Adipocyte (in vitro differentiated cells): ENCODE results near the gene MIER1.
"Not testable (repeated sequence)": the region's sequence is repeated elsewhere in the genome, so short reads cannot be mapped to it uniquely, and the experiment has no call there.

Experiments
- DNase-seq: peaks from one replicate; pipeline ENCODE4 v3.0.0-alpha.2; 2015; ENCODE audit warnings: low read depth
- H3K27me3 ChIP-seq: replicated peaks from 2 replicates; pipeline ENCODE4 v1.7.0; 2013; ENCODE audit warnings: mild to moderate bottlenecking, low read length, moderate library complexity; ENCODE audit not compliant: control insufficient read depth, insufficient read depth
- H3K36me3 ChIP-seq: 2 replicates; pipeline ENCODE4 v1.7.0; 2013; ENCODE audit warnings: low read length, mild to moderate bottlenecking, moderate library complexity; ENCODE audit not compliant: control insufficient read depth, insufficient read depth, severe bottlenecking
- H3K4me1 ChIP-seq: 2 replicates; pipeline ENCODE4 v1.7.0; 2013; ENCODE audit warnings: mild to moderate bottlenecking, low read length, moderate library complexity; ENCODE audit not compliant: control insufficient read depth, insufficient read depth
- H3K4me3 ChIP-seq: 2 replicates; pipeline ENCODE4 v1.7.0; 2013; ENCODE audit warnings: mild to moderate bottlenecking, low read length, moderate library complexity
- H3K9ac ChIP-seq: 2 replicates; pipeline ENCODE4 v1.7.0; 2013; ENCODE audit warnings: mild to moderate bottlenecking, low read length, moderate library complexity
- H3K9me3 ChIP-seq: 2 replicates; pipeline ENCODE4 v1.7.0; 2013; ENCODE audit warnings: mild to moderate bottlenecking, low read length, moderate library complexity; ENCODE audit not compliant: control insufficient read depth

MIER1 gene

DNA sequence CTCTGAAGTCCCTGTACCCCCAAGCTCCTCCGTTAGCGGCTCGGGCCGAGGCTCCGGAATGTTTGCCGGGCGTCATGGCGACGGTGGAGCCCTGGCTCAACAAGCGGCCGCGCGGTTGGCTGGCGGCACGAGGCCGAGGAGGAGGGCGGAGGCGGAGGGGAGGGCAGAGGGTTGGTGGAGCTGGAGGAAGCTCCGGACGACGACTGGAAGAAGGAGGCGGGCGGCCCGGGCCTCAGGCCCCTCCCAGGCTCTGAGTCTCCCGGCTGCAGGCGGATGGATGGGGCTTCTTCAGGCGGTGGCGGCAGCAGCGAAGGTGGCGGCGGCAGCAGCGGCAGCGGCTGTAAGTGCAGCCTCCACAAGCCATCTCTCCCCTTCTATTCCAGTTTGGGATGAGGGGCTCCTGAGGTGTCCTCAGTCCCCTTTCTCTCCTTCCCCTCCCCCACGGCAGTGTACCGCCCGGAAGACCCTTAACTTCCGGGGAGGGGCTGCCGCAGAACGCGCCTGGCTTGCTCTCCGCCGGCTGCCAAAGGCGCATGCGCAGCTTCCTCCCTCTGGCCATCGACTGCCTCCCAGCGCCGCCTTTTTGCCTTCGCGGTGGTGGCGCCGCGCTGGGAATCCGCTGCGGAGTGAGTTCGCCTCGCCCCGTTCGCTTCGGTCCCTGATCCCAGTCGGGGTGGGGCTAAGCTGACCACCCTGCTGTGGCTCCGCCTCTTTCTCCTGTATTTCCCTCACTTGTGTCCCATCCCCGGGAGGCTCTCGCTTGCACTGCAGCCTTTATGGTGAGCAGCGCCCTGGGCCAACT lies at the start of gene MIER1, which contains the start of gene DNAI4:
Gene MIER1, plus strand, starts transcription at position 235 of the 802 bp plus-strand sequence. Its CDS starts 39 bp downstream, at position 274.
Gene DNAI4, minus strand, starts transcription at position 101 of the 802 bp plus-strand sequence. Its CDS starts 25 bp downstream, at position 76.
- H3K27me3 ChIP-seq: no peaks in the 10 kb centered on the region
- peak within 1 kb of the TSS; percentile 85 for H3K4me3 ChIP-seq
- peak within 1 kb of the TSS; percentile 80 for H3K9ac ChIP-seq
- H3K36me3 ChIP-seq: no peaks in the 10 kb centered on the region
- peak; percentile 100 for DNase-seq
- no peaks in the 10 kb centered on the region for H3K9me3 ChIP-seq
- peaks cover 22% of the 10 kb centered on the region for H3K4me1 ChIP-seq

DNA sequence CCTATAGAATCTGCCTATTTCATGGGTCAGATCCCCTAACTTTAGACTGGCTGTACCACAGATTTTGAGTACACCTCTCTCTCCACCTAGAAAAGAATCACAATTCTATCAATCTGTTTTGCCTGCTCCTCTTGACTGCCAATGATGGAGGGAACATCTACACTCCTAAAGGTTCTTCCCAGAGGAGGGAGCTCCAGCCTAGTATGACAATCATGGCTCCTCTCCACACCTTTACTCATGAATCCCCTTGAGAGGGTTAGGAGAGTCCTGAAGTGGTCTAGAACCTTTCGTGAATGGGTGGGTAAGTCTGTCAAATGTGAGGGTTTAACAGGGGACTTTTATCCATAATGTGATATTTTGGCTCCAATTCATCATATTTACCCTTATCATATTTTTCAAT lies 48.1 kb upstream of the MIER1 start:
- H3K27me3 ChIP-seq: no peaks in the 10 kb centered on the region
- no peak overlapping the region for H3K4me3 ChIP-seq
- H3K9me3 ChIP-seq: peaks cover 12% of the 10 kb centered on the region
- DNase-seq: no peak
- no peaks in the 10 kb centered on the region for H3K4me1 ChIP-seq
- no peak overlapping the region for H3K9ac ChIP-seq
- no peaks in the 10 kb centered on the region for H3K36me3 ChIP-seq

DNA sequence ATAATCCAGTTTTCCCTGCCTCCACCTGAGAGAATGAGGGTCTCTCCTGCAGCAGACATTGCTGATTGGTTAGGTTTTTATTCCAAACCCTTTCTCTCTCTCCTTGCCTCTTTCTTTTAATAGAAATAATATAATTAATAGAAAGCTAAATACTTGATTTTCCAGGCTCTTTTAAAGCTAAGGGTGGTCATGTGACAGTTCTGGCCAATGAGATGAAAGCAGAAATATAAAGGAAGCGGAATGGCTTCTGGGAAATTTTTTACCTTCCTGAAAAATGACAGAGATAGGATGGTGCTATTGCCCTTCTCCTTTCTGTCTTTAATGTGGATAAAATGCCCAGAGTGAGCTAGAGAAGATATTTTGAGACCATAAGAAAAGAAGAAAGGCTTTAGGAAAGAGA lies 35.8 kb upstream of the MIER1 start:
- Histone ChIP-seq H3K36me3 (no peaks in the 10 kb centered on the region), H3K9ac (no peak overlapping the region), H3K4me1 (no peaks in the 10 kb centered on the region), H3K4me3 (no peak overlapping the region), H3K27me3 (no peaks in the 10 kb centered on the region), H3K9me3 (no peaks in the 10 kb centered on the region)
- no peak for DNase-seq

DNA sequence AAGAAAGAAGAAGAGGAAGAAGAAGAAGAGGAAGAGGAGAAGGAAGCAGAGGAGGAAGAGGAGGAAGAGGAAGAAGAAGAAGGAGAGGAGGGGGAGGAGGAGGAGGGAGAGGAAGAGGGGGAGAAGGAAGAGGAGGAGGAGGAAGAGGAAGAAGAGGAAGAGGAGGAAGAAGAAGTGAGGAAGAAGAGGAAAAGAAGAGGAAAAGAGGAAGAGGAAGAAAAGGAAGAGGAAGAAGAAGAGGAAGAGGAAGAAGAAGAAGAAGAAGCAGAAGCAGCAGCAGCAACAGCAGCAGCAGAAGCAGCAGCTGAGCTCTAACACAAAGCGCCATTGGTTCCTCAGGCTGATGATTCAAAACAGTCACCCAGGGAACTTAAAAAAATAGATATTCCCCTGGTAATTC lies 34.2 kb upstream of the MIER1 start:
- DNase-seq: no peak
- no peaks in the 10 kb centered on the region for H3K27me3 ChIP-seq
- H3K9me3 ChIP-seq: no peaks in the 10 kb centered on the region

DNA sequence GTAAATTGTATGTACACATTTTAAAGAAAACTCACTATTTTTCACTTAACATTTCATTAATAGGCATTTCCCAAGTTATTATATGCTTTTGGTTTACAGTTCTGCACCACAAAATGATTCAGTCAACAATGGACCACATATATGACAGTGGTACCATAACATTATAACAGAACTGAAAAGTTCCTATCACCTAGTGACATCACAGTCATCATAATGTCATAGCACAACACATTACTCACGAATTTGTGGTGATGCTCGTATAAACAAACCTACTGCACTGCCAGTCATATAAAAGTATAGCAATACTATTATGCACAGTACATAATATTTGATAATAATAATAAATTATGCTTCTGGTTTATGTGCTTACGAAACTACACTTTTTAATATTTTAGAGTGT lies 31.1 kb upstream of the MIER1 start:
- Histone ChIP-seq H3K4me1 (no peaks in the 10 kb centered on the region), H3K9ac (no peak overlapping the region), H3K4me3 (no peak overlapping the region), H3K27me3 (no peaks in the 10 kb centered on the region), H3K9me3 (no peaks in the 10 kb centered on the region), H3K36me3 (no peaks in the 10 kb centered on the region)
- DNase-seq: no peak

More for the DNA sequence above, 34.2 kb upstream of the MIER1 start:
- Histone ChIP-seq H3K9ac (no peak overlapping the region), H3K4me3 (no peak overlapping the region), H3K4me1 (no peaks in the 10 kb centered on the region), H3K36me3 (no peaks in the 10 kb centered on the region)

DNA sequence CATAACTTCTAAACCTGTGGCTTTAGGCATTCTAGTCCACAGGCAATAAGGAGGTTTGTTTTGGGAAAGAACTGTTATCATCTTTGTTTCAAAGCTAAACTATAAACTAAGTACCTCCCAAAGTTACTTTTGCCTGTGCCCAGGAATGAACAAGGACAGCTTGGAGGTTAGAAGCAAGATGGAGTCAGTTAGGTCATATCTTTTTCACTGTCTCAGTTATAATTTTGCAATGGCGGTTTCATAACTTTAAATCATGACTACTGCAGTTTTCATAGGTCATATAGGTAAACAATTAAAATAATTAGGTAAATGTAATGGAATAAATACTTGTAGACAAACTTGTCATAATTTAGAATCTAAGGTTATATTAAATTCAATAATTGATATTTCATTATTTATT lies 9.6 kb upstream of the MIER1 start:
- H3K9me3 ChIP-seq, H3K36me3 ChIP-seq, DNase-seq, H3K27me3 ChIP-seq, H3K4me1 ChIP-seq, H3K9ac ChIP-seq, H3K4me3 ChIP-seq: not testable (repeated sequence)

DNA sequence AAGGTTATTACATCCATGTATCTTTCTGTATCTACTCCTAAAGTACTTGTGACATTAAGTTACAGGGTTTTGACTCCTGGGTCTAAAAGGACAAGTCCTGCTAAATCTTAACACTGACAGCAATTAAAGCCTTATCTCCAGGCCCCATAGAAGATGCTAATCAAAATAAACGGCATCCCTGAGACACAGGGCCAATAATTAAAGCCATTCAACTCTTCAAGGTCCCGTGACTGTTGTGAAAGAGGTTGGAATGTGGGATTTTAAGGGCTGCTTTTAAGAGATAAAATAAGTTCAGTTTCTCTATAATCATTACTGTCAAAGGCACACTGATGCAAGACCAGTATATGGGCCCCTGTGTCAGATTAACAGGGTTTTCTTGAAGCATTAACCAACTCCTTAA lies 8.5 kb upstream of the MIER1 start:
- DNase-seq: peak; percentile 80
- H3K9me3 ChIP-seq: no peaks in the 10 kb centered on the region
- no peak overlapping the region for H3K4me3 ChIP-seq

DNA sequence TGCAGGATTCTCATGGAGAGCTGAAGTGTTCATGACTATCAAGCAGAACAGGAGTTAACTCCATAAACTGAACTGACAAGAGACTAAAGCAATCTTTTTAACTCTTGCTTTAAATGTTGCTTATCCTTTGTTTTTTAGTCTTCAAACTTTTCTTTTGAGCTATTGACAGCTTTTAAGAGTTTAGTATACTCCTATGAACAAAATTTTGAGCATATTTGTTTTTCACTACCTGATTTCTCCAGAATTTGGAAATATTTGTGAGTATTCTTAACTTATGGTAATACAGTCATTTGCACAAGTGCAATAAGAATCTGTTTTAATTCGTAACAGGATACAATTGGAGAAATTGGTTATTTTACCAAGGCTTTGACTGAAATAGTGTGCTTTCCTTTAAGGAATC lies 7.3 kb upstream of the MIER1 start:
- Histone ChIP-seq H3K36me3 (no peaks in the 10 kb centered on the region), H3K4me3 (no peak overlapping the region), H3K9me3 (no peaks in the 10 kb centered on the region), H3K9ac (no peak overlapping the region), H3K4me1 (peaks cover 6% of the 10 kb centered on the region), H3K27me3 (no peaks in the 10 kb centered on the region)
- no peak for DNase-seq

More for the DNA sequence above, 8.5 kb upstream of the MIER1 start:
- H3K27me3 ChIP-seq: no peaks in the 10 kb centered on the region
- H3K4me1 ChIP-seq: peaks cover 6% of the 10 kb centered on the region
- no peak overlapping the region for H3K9ac ChIP-seq
- no peaks in the 10 kb centered on the region for H3K36me3 ChIP-seq

DNA sequence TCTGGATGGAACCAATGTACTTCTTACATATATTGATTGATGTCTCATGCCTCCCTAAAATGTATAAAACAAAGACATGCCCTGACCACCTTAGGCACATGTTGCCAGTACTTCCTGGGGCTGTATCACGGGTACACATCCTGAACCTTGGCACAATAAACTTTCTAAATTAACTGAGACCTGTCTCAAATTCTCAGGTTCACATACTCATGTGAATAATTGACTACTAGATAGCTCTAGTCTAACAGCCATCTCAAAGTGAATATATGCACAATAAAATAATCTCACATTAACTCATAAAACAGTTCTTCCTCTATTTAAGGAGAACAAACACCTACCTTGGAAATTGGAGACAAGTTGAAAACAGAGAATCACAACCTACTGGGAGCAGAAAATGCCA lies 5.7 kb upstream of the MIER1 start:
- no peak for DNase-seq
- H3K9me3 ChIP-seq: no peaks in the 10 kb centered on the region
- no peak overlapping the region for H3K9ac ChIP-seq

DNA sequence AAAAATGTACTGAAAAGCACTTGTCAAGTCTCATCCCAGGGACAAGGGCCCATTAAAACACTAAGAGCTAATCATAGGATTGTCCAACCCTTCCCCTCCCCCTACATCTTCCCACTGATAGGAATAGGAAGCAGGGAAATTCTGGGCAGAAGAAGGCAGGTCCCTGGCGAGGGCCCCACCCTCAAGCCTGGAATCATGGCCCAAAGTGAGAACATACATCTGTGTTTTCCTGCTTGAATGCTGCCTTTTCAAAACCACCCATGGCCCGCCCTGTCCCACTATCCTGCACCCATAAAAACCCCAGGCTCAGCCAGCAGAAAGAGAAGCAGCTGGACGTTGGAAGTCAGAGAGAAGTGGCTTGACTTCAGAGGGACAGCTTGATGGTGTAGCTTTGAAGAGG lies 5.0 kb upstream of the MIER1 start:
- Histone ChIP-seq H3K9me3 (no peaks in the 10 kb centered on the region), H3K4me3 (no peak overlapping the region), H3K27me3 (no peaks in the 10 kb centered on the region), H3K4me1 (peaks cover 13% of the 10 kb centered on the region), H3K36me3 (no peaks in the 10 kb centered on the region), H3K9ac (no peak overlapping the region)
- no peak for DNase-seq

More for the DNA sequence above, 5.7 kb upstream of the MIER1 start:
- H3K27me3 ChIP-seq: no peaks in the 10 kb centered on the region
- no peaks in the 10 kb centered on the region for H3K36me3 ChIP-seq
- H3K4me3 ChIP-seq: no peak overlapping the region
- peaks cover 13% of the 10 kb centered on the region for H3K4me1 ChIP-seq

DNA sequence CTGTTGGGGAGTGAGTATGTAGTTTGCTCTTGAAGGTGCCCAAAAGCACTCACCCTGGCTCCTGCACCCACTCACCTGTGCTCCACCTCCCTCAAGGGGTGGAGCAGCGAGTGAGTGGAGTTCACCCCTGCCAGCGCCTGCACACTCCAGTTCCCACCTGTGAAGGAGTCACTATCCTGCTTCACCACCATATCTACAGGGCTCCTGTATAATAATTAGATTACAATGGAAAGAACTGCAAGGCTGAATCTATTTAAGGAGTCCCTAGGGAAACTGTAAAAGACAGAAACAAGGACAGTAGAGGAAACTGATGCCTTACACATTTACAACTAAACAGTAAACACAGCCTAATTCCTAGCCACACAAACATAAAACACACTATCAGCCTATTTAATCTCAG lies 4.2 kb upstream of the MIER1 start:
- H3K9me3 ChIP-seq: no peaks in the 10 kb centered on the region
- H3K9ac ChIP-seq: no peak overlapping the region
- no peak for DNase-seq
- H3K4me3 ChIP-seq: no peak overlapping the region
- H3K4me1 ChIP-seq: peaks cover 13% of the 10 kb centered on the region
- no peaks in the 10 kb centered on the region for H3K36me3 ChIP-seq
- H3K27me3 ChIP-seq: no peaks in the 10 kb centered on the region

DNA sequence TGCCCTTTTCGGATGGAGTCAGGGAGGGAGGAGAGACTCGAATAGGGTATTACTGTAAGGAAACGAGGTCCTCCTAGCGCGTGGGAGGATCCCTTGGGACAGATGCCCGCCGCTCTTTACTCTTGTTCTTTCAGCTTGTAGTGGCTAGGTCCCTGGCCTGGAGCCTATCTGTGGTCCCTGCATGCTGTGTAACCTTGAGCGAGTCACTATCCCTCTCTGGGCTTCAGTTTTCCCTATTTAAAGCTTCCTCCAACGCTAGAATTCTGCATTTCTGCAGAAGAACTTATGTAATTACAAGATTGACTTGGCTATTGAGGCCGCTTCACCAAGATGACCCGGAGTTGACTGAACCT lies 744 bp downstream of the MIER1 start:
- no peak for DNase-seq

More for the DNA sequence above, 744 bp downstream of the MIER1 start:
- Histone ChIP-seq H3K27me3 (no peaks in the 10 kb centered on the region), H3K4me1 (peaks cover 22% of the 10 kb centered on the region), H3K36me3 (no peaks in the 10 kb centered on the region), H3K9me3 (no peaks in the 10 kb centered on the region), H3K9ac (peak overlapping the region; percentile 80), H3K4me3 (peak overlapping the region; percentile 85)
